HFFc6 (cell line): ENCODE data around the gene YAP1. TPM values are rescaled to one million over a fixed set of nuclear protein-coding genes. Genes with fewer than 3 reads are reported as not detected.

ENCODE experiments used
- DNase-seq: peaks from one replicate; pipeline ENCODE4 v3.0.0-alpha.2; 2018
- H3K27ac Mint-ChIP-seq: 2 replicates; pipeline ENCODE4 v1.8.0; 2020; ENCODE audit warnings: mild to moderate bottlenecking, mixed read lengths
- H3K27me3 Mint-ChIP-seq: 2 replicates; pipeline ENCODE4 v1.8.0; 2021; ENCODE audit warnings: mild to moderate bottlenecking, moderate library complexity, mixed read lengths; ENCODE audit not compliant: insufficient read depth
- H3K36me3 Mint-ChIP-seq: 2 replicates; pipeline ENCODE4 v1.8.0; 2021; ENCODE audit warnings: low read depth, mixed read lengths
- H3K4me1 Mint-ChIP-seq: 2 replicates; pipeline ENCODE4 v1.8.0; 2020; ENCODE audit warnings: low read depth, mixed read lengths
- H3K4me3 Mint-ChIP-seq: 2 replicates; pipeline ENCODE4 v1.8.0; 2020; ENCODE audit warnings: mild to moderate bottlenecking, moderate library complexity, mixed read lengths
- H3K9me3 Mint-ChIP-seq: 2 replicates; pipeline ENCODE4 v1.8.0; 2020; ENCODE audit warnings: mild to moderate bottlenecking, mixed read lengths
- CTCF ChIP-seq: fragments of 200-600 bp; sonication (generic); IDR thresholded peaks from 2 replicates; pipeline ENCODE4 v1.5.0; 2021; ENCODE audit warnings: antibody characterized with exemption, mild to moderate bottlenecking
- total RNA-seq, 6 experiments: library from RNA; stranded (reverse); fragmentation: NEBNext Ultra II Directional; extraction: Animal tissue kit (Norgen Biotek cat#: 25700); gene quantifications; 2 replicates in 1 of 6; 3 replicates in 5 of 6; pipeline ENCODE4 v1.2.3, GENCODE V29; 2021

The YAP1 gene
- total RNA-seq, 6 experiments from 2014 or later = 120 to 159 (median 133) TPM

- no peak for TF ChIP-seq CTCF
- no peaks in the 10 kb centered on the region; the same call in 1 of the 2 replicates for H3K27me3 Mint-ChIP-seq
- H3K36me3 Mint-ChIP-seq = peaks cover 48% of the 10 kb centered on the region
- no peak for DNase-seq
- peak overlapping the region; percentile 80 for H3K27ac Mint-ChIP-seq
- H3K9me3 Mint-ChIP-seq = no peaks in the 10 kb centered on the region
- H3K4me3 Mint-ChIP-seq = peak overlapping the region; percentile 66
- H3K4me1 Mint-ChIP-seq = peaks cover 63% of the 10 kb centered on the region
These were observed 76.4 kb downstream of the YAP1 start for GRCh38 chr11:102186551-102187191.

- H3K9me3 Mint-ChIP-seq = no peaks in the 10 kb centered on the region
- H3K36me3 Mint-ChIP-seq = peaks cover 52% of the 10 kb centered on the region
- DNase-seq = no peak
- no peaks in the 10 kb centered on the region; the same call in 1 of the 2 replicates for H3K27me3 Mint-ChIP-seq
- no peak for TF ChIP-seq CTCF
- peaks cover 67% of the 10 kb centered on the region for H3K4me1 Mint-ChIP-seq
- H3K27ac Mint-ChIP-seq = peak overlapping the region; percentile 80
- H3K4me3 Mint-ChIP-seq = peak overlapping the region; percentile 66
These were observed 77.3 kb downstream of the YAP1 start for GRCh38 chr11:102187416-102188151.

- no peak overlapping the region for H3K27ac Mint-ChIP-seq
- peaks cover 44% of the 10 kb centered on the region for H3K36me3 Mint-ChIP-seq
- no peaks in the 10 kb centered on the region; the same call in 1 of the 2 replicates for H3K27me3 Mint-ChIP-seq
- H3K4me1 Mint-ChIP-seq = peaks cover 61% of the 10 kb centered on the region
- no peak overlapping the region for H3K4me3 Mint-ChIP-seq
- TF ChIP-seq CTCF = no peak
- DNase-seq = no peak
- no peaks in the 10 kb centered on the region for H3K9me3 Mint-ChIP-seq
These were observed 78.2 kb downstream of the YAP1 start for GRCh38 chr11:102188488-102188887.

- no peak overlapping the region for H3K4me3 Mint-ChIP-seq
- no peak overlapping the region for H3K27ac Mint-ChIP-seq
- peaks cover 10% of the 10 kb centered on the region; the same call in 1 of the 2 replicates for H3K9me3 Mint-ChIP-seq
- DNase-seq = no peak
- no peak for TF ChIP-seq CTCF
- peaks cover 45% of the 10 kb centered on the region for H3K36me3 Mint-ChIP-seq
- H3K27me3 Mint-ChIP-seq = no peaks in the 10 kb centered on the region; the same call in 1 of the 2 replicates
- H3K4me1 Mint-ChIP-seq = peaks cover 58% of the 10 kb centered on the region
These were observed 81.6 kb downstream of the YAP1 start for GRCh38 chr11:102191832-102192231.

GRCh38 chr11:102192349-102193066 is 82.3 kb downstream of the YAP1 start:
- no peaks in the 10 kb centered on the region; the same call in 1 of the 2 replicates for H3K27me3 Mint-ChIP-seq
- peak overlapping the region; percentile 11 for H3K27ac Mint-ChIP-seq
- TF ChIP-seq CTCF = no peak
- H3K9me3 Mint-ChIP-seq = peaks cover 10% of the 10 kb centered on the region; the same call in 1 of the 2 replicates
- no peak for DNase-seq
- no peak overlapping the region for H3K4me3 Mint-ChIP-seq
- H3K4me1 Mint-ChIP-seq = peaks cover 58% of the 10 kb centered on the region
- H3K36me3 Mint-ChIP-seq = peaks cover 39% of the 10 kb centered on the region
